Dendritic cell treated with granulocyte-macrophage colony-stimulating factor and Interleukin-4, amounts not matched to agents 40 ng/mL and 50 ng/mL, for 4 days (primary cell): ENCODE data around the gene ADAM12.

Experiments used
- H3K27ac Mint-ChIP-seq: one replicate; pipeline ENCODE4 v1.8.0; 2022; ENCODE audit warnings: mild to moderate bottlenecking, mixed read lengths
- H3K27me3 Mint-ChIP-seq: one replicate; pipeline ENCODE4 v1.8.0; 2022; ENCODE audit warnings: mild to moderate bottlenecking, mixed read lengths
- H3K36me3 Mint-ChIP-seq: one replicate; pipeline ENCODE4 v1.8.0; 2022; ENCODE audit warnings: low read depth, mixed read lengths
- H3K4me1 Mint-ChIP-seq: one replicate; pipeline ENCODE4 v1.8.0; 2022; ENCODE audit warnings: low read depth, mixed read lengths
- H3K4me3 Mint-ChIP-seq: one replicate; pipeline ENCODE4 v1.8.0; 2022; ENCODE audit warnings: mild to moderate bottlenecking, moderate library complexity, mixed read lengths
- H3K9me3 Mint-ChIP-seq: one replicate; pipeline ENCODE4 v1.8.0; 2022; ENCODE audit warnings: mixed read lengths
- intact Hi-C: fragments of 100-400 bp; cut with micrococcal nuclease; formaldehyde crosslinking; loops from one replicate; pipeline ENCODE4 v1.15.0; 2022

The ADAM12 gene

GRCh38 chr10:126337251-126337810, 50.9 kb downstream of the ADAM12 start:
- Mint-ChIP-seq H3K27me3 (no peaks in the 10 kb centered on the region), H3K27ac (no peak overlapping the region), H3K36me3 (no peaks in the 10 kb centered on the region), H3K4me1 (no peaks in the 10 kb centered on the region), H3K9me3 (no peaks in the 10 kb centered on the region), H3K4me3 (no peak overlapping the region)
- intact Hi-C loops, result no loop called here

- H3K27ac Mint-ChIP-seq, result no peak overlapping the region
- H3K27me3 Mint-ChIP-seq, result no peaks in the 10 kb centered on the region
- intact Hi-C loops, result no loop called here
- no peak overlapping the region for H3K4me3 Mint-ChIP-seq
- no peaks in the 10 kb centered on the region for H3K9me3 Mint-ChIP-seq
- H3K36me3 Mint-ChIP-seq, result no peaks in the 10 kb centered on the region
- no peaks in the 10 kb centered on the region for H3K4me1 Mint-ChIP-seq
Observed at GRCh38 chr10:126336801-126337200, 51.5 kb downstream of the ADAM12 start.

- Mint-ChIP-seq H3K36me3 (no peaks in the 10 kb centered on the region), H3K27me3 (no peaks in the 10 kb centered on the region), H3K27ac (no peak overlapping the region), H3K4me3 (no peak overlapping the region), H3K4me1 (no peaks in the 10 kb centered on the region), H3K9me3 (no peaks in the 10 kb centered on the region)
- intact Hi-C loops, result no loop called here
Observed at GRCh38 chr10:126334272-126334671, 54.0 kb downstream of the ADAM12 start.

GRCh38 chr10:126332576-126332975, 55.7 kb downstream of the ADAM12 start:
- Mint-ChIP-seq H3K9me3 (no peaks in the 10 kb centered on the region), H3K4me1 (no peaks in the 10 kb centered on the region), H3K36me3 (no peaks in the 10 kb centered on the region), H3K4me3 (no peak overlapping the region), H3K27ac (no peak overlapping the region), H3K27me3 (no peaks in the 10 kb centered on the region)
- intact Hi-C loops, result no loop called here

GRCh38 chr10:126331101-126331500, 57.2 kb downstream of the ADAM12 start:
- Mint-ChIP-seq H3K4me1 (no peaks in the 10 kb centered on the region), H3K27me3 (no peaks in the 10 kb centered on the region)
- intact Hi-C loops, result no loop called here

GRCh38 chr10:126324826-126325225, 63.5 kb downstream of the ADAM12 start:
- Mint-ChIP-seq H3K27me3 (no peaks in the 10 kb centered on the region), H3K4me1 (no peaks in the 10 kb centered on the region), H3K36me3 (no peaks in the 10 kb centered on the region), H3K4me3 (no peak overlapping the region), H3K9me3 (no peaks in the 10 kb centered on the region), H3K27ac (no peak overlapping the region)
- intact Hi-C loops, result no loop called here

More at GRCh38 chr10:126331101-126331500, 57.2 kb downstream of the ADAM12 start:
- H3K4me3 Mint-ChIP-seq, result no peak overlapping the region
- no peaks in the 10 kb centered on the region for H3K36me3 Mint-ChIP-seq
- H3K27ac Mint-ChIP-seq, result no peak overlapping the region
- no peaks in the 10 kb centered on the region for H3K9me3 Mint-ChIP-seq

GRCh38 chr10:126321440-126321839, 66.8 kb downstream of the ADAM12 start:
- Mint-ChIP-seq H3K36me3 (no peaks in the 10 kb centered on the region), H3K27ac (no peak overlapping the region), H3K4me1 (no peaks in the 10 kb centered on the region), H3K4me3 (no peak overlapping the region), H3K27me3 (no peaks in the 10 kb centered on the region), H3K9me3 (no peaks in the 10 kb centered on the region)
- intact Hi-C loops, result no loop called here

GRCh38 chr10:126317751-126318150, 70.5 kb downstream of the ADAM12 start:
- H3K27ac Mint-ChIP-seq, result no peak overlapping the region
- H3K36me3 Mint-ChIP-seq, result no peaks in the 10 kb centered on the region
- intact Hi-C loops, result no loop called here
- no peaks in the 10 kb centered on the region for H3K9me3 Mint-ChIP-seq
- H3K4me3 Mint-ChIP-seq, result no peak overlapping the region
- no peaks in the 10 kb centered on the region for H3K4me1 Mint-ChIP-seq
- no peaks in the 10 kb centered on the region for H3K27me3 Mint-ChIP-seq

GRCh38 chr10:126315494-126316177, 72.6 kb downstream of the ADAM12 start:
- no peaks in the 10 kb centered on the region for H3K36me3 Mint-ChIP-seq
- intact Hi-C loops, result no loop called here
- no peaks in the 10 kb centered on the region for H3K4me1 Mint-ChIP-seq
- H3K9me3 Mint-ChIP-seq, result no peaks in the 10 kb centered on the region
- H3K27me3 Mint-ChIP-seq, result no peaks in the 10 kb centered on the region
- H3K27ac Mint-ChIP-seq, result no peak overlapping the region
- no peak overlapping the region for H3K4me3 Mint-ChIP-seq

- Mint-ChIP-seq H3K4me1 (no peaks in the 10 kb centered on the region), H3K36me3 (no peaks in the 10 kb centered on the region), H3K4me3 (no peak overlapping the region), H3K27ac (no peak overlapping the region), H3K9me3 (no peaks in the 10 kb centered on the region), H3K27me3 (no peaks in the 10 kb centered on the region)
- intact Hi-C loops, result no loop called here
Observed at GRCh38 chr10:126314863-126315493, 73.3 kb downstream of the ADAM12 start.

GRCh38 chr10:126312167-126312566, 76.1 kb downstream of the ADAM12 start:
- Mint-ChIP-seq H3K36me3 (no peaks in the 10 kb centered on the region), H3K4me1 (no peaks in the 10 kb centered on the region), H3K27me3 (no peaks in the 10 kb centered on the region), H3K4me3 (no peak overlapping the region), H3K27ac (no peak overlapping the region), H3K9me3 (no peaks in the 10 kb centered on the region)
- intact Hi-C loops, result no loop called here

GRCh38 chr10:126309228-126309883, 78.9 kb downstream of the ADAM12 start:
- Mint-ChIP-seq H3K27ac (no peak overlapping the region), H3K4me3 (no peak overlapping the region), H3K9me3 (no peaks in the 10 kb centered on the region), H3K36me3 (no peaks in the 10 kb centered on the region), H3K4me1 (no peaks in the 10 kb centered on the region), H3K27me3 (peaks cover 2% of the 10 kb centered on the region)
- intact Hi-C loops, result no loop called here

GRCh38 chr10:126302826-126303665, 85.2 kb downstream of the ADAM12 start:
- intact Hi-C loops, result loop anchor here (2.0 kb wide), 1 partner anchor 320 kb away; no protein-coding TSS in a partner anchor
- Mint-ChIP-seq H3K9me3 (no peaks in the 10 kb centered on the region), H3K27me3 (peaks cover 6% of the 10 kb centered on the region), H3K36me3 (no peaks in the 10 kb centered on the region), H3K4me3 (no peak overlapping the region), H3K27ac (no peak overlapping the region), H3K4me1 (peaks cover 16% of the 10 kb centered on the region)

- no peaks in the 10 kb centered on the region for H3K9me3 Mint-ChIP-seq
- peaks cover 6% of the 10 kb centered on the region for H3K27me3 Mint-ChIP-seq
- H3K27ac Mint-ChIP-seq, result no peak overlapping the region
- no peaks in the 10 kb centered on the region for H3K36me3 Mint-ChIP-seq
- H3K4me3 Mint-ChIP-seq, result no peak overlapping the region
- intact Hi-C loops, result loop anchor here (2.0 kb wide), 1 partner anchor 320 kb away; no protein-coding TSS in a partner anchor
- peaks cover 16% of the 10 kb centered on the region for H3K4me1 Mint-ChIP-seq
Observed at GRCh38 chr10:126302476-126302756, 85.9 kb downstream of the ADAM12 start.
